Measurements from ENCODE around the gene APOF. TPM values are rescaled to one million over a fixed set of nuclear protein-coding genes. Genes with fewer than 3 reads are reported as not detected.
A peak's percentile ranks its signal among the peaks of the same experiment; 100 is the strongest.
"Not testable (repeated sequence)": the region's sequence is repeated elsewhere in the genome, so short reads cannot be mapped to it uniquely, and the experiment has no call there.

The APOF gene
- total RNA-seq, 1 donor from 2014 or later: not detected

DNA sequence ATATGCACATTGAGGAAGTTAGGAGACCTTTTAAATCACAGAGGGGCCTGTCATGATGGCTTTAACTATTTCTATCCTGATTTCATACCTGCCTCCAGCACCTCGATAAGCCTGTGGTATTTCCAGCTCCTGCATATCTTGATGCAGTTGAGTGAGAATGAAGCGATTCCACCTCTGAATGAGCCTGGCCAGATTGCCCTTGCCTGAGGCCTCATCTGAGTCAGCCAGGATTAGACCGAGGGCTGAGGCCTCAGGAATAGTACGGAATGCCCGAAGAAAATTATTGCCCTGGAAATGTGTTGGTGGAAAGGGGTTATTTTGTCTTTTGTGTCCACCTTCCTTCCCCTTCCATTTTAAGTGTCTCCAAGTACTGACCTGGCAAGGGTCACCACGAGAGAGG, 38.5 kb downstream of the APOF start:
- Mint-ChIP-seq H3K36me3 (ENCODE audit: unreplicated experiment) (peaks cover 30% of the 10 kb centered on the region), H3K9me3 (ENCODE audit: unreplicated experiment) (no peaks in the 10 kb centered on the region), H3K27ac (ENCODE audit: unreplicated experiment) (no peak overlapping the region), H3K4me3 (ENCODE audit: unreplicated experiment) (no peak overlapping the region), H3K27me3 (ENCODE audit: unreplicated experiment) (no peaks in the 10 kb centered on the region), H3K4me1 (ENCODE audit: unreplicated experiment) (no peaks in the 10 kb centered on the region)
- DNase-seq (ENCODE audit: extremely low spot score, unreplicated experiment): no peak
- TF ChIP-seq, protein P1, sequence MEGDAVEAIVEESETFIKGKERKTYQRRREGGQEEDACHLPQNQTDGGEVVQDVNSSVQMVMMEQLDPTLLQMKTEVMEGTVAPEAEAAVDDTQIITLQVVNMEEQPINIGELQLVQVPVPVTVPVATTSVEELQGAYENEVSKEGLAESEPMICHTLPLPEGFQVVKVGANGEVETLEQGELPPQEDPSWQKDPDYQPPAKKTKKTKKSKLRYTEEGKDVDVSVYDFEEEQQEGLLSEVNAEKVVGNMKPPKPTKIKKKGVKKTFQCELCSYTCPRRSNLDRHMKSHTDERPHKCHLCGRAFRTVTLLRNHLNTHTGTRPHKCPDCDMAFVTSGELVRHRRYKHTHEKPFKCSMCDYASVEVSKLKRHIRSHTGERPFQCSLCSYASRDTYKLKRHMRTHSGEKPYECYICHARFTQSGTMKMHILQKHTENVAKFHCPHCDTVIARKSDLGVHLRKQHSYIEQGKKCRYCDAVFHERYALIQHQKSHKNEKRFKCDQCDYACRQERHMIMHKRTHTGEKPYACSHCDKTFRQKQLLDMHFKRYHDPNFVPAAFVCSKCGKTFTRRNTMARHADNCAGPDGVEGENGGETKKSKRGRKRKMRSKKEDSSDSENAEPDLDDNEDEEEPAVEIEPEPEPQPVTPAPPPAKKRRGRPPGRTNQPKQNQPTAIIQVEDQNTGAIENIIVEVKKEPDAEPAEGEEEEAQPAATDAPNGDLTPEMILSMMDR (IDR thresholded peaks at IDR 0.05): no peak

DNA sequence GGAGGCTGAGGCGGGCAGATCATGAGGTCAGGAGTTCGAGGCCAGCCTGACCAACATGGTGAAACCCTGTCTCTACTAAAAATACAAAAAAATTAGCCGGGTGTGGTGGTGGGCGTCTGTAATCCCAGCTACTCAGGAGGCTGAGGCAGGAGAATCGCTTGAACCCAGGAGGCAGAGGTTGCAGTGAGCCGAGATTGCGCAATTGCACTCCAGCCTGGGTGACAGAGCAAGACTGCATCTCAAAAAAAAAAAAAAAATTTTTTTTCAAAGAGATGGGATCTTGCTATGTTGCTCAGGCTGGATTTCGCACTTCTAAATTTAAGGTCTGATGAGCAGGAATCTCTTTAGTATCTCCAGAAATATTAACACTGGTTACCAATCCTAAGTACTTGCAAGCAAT, 41.0 kb downstream of the APOF start:
- H3K4me1 Mint-ChIP-seq (ENCODE audit: unreplicated experiment); H3K27ac Mint-ChIP-seq (ENCODE audit: unreplicated experiment); H3K4me3 Mint-ChIP-seq (ENCODE audit: unreplicated experiment); DNase-seq (ENCODE audit: extremely low spot score, unreplicated experiment); H3K9me3 Mint-ChIP-seq (ENCODE audit: unreplicated experiment); H3K27me3 Mint-ChIP-seq (ENCODE audit: unreplicated experiment): not testable (repeated sequence)
- peaks cover 31% of the 10 kb centered on the region for H3K36me3 Mint-ChIP-seq (ENCODE audit: unreplicated experiment)

DNA sequence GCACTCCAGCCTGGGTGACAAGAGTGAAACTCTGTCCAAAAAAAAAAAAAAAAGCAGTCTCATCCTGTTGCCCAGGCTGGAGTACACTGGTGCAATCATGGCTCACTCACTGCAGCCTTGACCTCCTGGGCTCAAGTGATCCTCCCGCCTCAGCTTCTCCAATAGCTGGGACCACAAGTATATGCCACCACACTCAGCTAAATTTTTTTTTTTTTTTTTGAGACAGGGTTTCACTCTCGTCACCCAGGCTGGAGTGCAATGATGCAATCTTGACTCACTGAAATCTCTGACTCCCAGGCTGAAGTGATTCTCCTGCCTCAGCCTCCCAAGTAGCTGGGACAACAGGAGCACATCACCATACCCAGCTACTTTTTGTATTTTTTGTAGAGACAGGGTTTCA, 41.6 kb downstream of the APOF start:
- no peak overlapping the region for H3K27ac Mint-ChIP-seq (ENCODE audit: unreplicated experiment)
- DNase-seq (ENCODE audit: extremely low spot score, unreplicated experiment): no peak
- TF ChIP-seq, protein P1 (IDR thresholded peaks at IDR 0.05): no peak
- peaks cover 26% of the 10 kb centered on the region for H3K36me3 Mint-ChIP-seq (ENCODE audit: unreplicated experiment)
- H3K9me3 Mint-ChIP-seq (ENCODE audit: unreplicated experiment): no peaks in the 10 kb centered on the region
- H3K4me3 Mint-ChIP-seq (ENCODE audit: unreplicated experiment): no peak overlapping the region
- H3K27me3 Mint-ChIP-seq (ENCODE audit: unreplicated experiment): no peaks in the 10 kb centered on the region
- peaks cover 2% of the 10 kb centered on the region for H3K4me1 Mint-ChIP-seq (ENCODE audit: unreplicated experiment)

DNA sequence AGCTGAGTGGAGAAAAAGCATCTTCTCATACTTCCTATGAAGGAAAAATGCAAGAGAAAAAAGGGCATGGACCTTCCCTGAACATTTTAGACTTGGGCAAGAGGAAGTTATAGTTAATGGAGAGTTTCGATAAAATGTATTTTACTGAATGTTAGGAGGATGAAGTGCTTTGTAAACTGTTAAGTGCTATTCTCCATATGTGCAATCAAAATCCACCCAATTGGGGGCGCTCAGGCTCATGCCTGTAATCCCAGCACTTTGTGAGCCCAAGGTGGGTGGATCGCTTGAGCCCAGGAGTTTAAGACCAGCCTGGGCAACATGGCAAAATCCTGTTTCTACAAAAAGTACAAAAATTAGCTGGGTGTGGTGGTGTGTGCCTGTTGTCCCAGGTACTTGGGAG, 45.0 kb downstream of the APOF start:
- Mint-ChIP-seq H3K27ac (ENCODE audit: unreplicated experiment) (peak overlapping the region; percentile 27), H3K4me3 (ENCODE audit: unreplicated experiment) (no peak overlapping the region)
- TF ChIP-seq, protein P1 (IDR thresholded peaks at IDR 0.05): no peak

DNA sequence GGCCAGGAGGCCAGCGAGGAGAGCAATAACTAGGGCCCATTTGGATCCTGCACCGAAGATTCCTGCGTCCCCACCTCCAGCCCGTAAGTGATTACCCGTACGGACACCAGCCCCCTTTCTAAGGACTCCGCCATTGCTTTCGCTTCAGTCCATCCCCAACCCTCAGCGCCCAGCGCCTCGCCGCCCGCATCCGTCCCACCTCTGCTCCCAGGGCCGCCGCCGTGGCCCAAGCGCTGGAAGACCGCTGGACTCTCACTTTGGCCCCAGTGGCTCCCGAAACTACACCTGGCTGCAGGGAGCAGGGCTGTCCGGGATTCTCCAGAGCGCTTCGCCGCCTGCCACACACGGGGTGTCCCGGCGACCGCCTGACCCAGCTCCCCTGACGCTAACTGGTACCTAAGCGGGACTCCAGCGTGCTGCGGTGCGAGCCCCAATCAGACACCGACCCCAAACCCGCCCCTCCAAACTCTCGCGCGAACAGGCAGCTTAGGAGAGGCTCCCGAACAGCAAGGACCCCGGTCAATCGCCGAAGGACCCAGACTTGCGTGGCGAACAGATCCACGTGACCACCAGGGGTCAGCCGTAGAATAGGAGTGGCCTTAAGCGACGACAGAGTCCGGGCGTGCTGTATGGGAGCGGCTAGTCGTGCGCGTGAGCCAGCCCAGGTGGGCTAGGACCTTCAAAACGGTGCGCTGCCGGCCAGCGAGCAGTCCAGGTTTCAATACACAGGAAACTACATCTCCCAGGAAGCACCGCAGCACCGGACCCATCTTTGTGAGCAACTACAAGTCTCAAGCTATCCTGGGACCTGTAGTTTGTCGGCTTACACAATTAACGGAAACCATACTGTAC, 46.8 kb downstream of the APOF start, which contains the start of gene CNPY2:
Gene CNPY2 (minus strand): TSS at position 367 of the 852 bp plus-strand sequence. CDS start 771 bp downstream, outside the sequence.
- Mint-ChIP-seq H3K4me1 (ENCODE audit: unreplicated experiment) (peaks cover 14% of the 10 kb centered on the region), H3K36me3 (ENCODE audit: unreplicated experiment) (peaks cover 8% of the 10 kb centered on the region), H3K27me3 (ENCODE audit: unreplicated experiment) (no peaks in the 10 kb centered on the region), H3K27ac (ENCODE audit: unreplicated experiment) (peak within 1 kb of the TSS; percentile 99), H3K9me3 (ENCODE audit: unreplicated experiment) (no peaks in the 10 kb centered on the region), H3K4me3 (ENCODE audit: unreplicated experiment) (peak within 1 kb of the TSS; percentile 98)
- peak; percentile 98 for DNase-seq (ENCODE audit: extremely low spot score, unreplicated experiment)
- TF ChIP-seq, protein P1 (IDR thresholded peaks at IDR 0.05): no peak

More for the DNA sequence above, 45.0 kb downstream of the APOF start:
- H3K27me3 Mint-ChIP-seq (ENCODE audit: unreplicated experiment): no peaks in the 10 kb centered on the region
- H3K9me3 Mint-ChIP-seq (ENCODE audit: unreplicated experiment): no peaks in the 10 kb centered on the region
- peaks cover 14% of the 10 kb centered on the region for H3K4me1 Mint-ChIP-seq (ENCODE audit: unreplicated experiment)
- DNase-seq (ENCODE audit: extremely low spot score, unreplicated experiment): no peak
- peaks cover 8% of the 10 kb centered on the region for H3K36me3 Mint-ChIP-seq (ENCODE audit: unreplicated experiment)
